NT2/D1 (cell line): ENCODE results near the gene TFAP2E.
A peak's percentile ranks its signal among the peaks of the same experiment; 100 is the strongest.

ENCODE experiments used
- DNase-seq: peaks from one replicate; pipeline ENCODE4 v3.0.0-alpha.2; 2011; ENCODE audit warnings: low read depth, low spot score
- H3K27me3 ChIP-seq: 2 replicates; pipeline ENCODE4 v1.6.0; 2011; ENCODE audit warnings: mild to moderate bottlenecking; ENCODE audit not compliant: insufficient read length, insufficient read depth
- H3K36me3 ChIP-seq: 2 replicates; pipeline ENCODE4 v1.6.1; 2011; ENCODE audit warnings: mild to moderate bottlenecking, low read length, mixed read lengths; ENCODE audit not compliant: insufficient read depth, insufficient read length
- H3K4me1 ChIP-seq: 2 replicates; pipeline ENCODE4 v1.5.1; 2011; ENCODE audit not compliant: insufficient read depth, insufficient read length
- H3K4me3 ChIP-seq: 2 replicates; pipeline ENCODE4 v1.5.1; 2011; ENCODE audit warnings: low read depth; ENCODE audit not compliant: insufficient read length
- H3K9ac ChIP-seq: 2 replicates; pipeline ENCODE4 v1.6.0; 2011; ENCODE audit warnings: low read depth; ENCODE audit not compliant: insufficient read length
- H3K9me3 ChIP-seq: 2 replicates; pipeline ENCODE4 v1.5.1; 2011; ENCODE audit warnings: mild to moderate bottlenecking, low read length; ENCODE audit not compliant: insufficient read depth
- SUZ12 ChIP-seq: IDR thresholded peaks from 2 replicates; pipeline ENCODE4 v1.6.1; 2011; ENCODE audit not compliant: insufficient read length, insufficient read depth; ENCODE audit errors: extremely low read depth
- YY1 ChIP-seq: IDR thresholded peaks from 2 replicates; pipeline ENCODE4 v1.6.1; 2011; ENCODE audit not compliant: insufficient read length, insufficient read depth
- ZNF274 ChIP-seq: IDR thresholded peaks from 2 replicates; pipeline ENCODE4 v1.6.1; 2011; ENCODE audit warnings: mild to moderate bottlenecking, low read depth, low read length

TFAP2E gene

DNA sequence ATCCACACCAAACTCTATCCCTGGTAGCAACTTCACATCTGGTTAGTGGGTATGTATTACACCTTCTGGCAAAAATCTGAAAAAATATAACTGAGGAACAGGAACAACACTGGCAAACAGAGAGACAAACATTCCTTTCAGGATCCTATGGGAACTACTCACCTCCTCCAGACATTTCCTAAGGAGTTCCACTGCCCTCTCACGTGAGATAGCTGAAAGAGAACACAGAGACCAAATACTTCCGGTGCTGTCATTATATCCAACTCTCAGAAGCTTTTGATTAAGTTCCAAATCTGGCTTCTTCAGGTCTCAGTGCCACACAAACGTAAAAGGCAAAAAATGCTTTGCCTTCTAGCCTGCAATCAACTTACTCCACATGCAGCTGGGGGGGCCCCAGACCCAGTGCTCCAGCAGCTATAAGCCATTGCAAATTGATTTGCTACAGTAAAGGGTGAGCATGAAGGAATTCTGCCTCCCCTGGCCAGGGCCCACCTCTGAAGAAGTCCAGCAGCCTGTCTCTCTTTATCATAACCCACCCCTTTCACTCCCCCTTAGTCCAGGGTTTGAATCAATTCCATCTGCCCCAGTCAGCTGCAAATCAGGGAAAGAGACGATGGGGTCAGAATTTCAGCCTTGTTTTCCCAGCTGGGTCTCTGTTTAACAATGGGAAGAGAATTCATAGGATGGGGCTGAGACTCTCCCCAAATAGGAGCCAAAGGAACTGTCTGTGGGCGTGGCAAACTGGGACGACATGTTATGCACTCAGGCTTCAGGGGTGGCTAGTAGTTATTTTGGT is 32.2 kb downstream of the TFAP2E start:
- TF ChIP-seq SUZ12 (no peak), YY1 (no peak), ZNF274 (no peak)
- Histone ChIP-seq H3K9ac (no peak overlapping the region), H3K4me1 (peaks cover 6% of the 10 kb centered on the region), H3K36me3 (peaks cover 73% of the 10 kb centered on the region), H3K4me3 (no peak overlapping the region), H3K9me3 (no peaks in the 10 kb centered on the region), H3K27me3 (no peaks in the 10 kb centered on the region)
- peak; percentile 20 for DNase-seq

DNA sequence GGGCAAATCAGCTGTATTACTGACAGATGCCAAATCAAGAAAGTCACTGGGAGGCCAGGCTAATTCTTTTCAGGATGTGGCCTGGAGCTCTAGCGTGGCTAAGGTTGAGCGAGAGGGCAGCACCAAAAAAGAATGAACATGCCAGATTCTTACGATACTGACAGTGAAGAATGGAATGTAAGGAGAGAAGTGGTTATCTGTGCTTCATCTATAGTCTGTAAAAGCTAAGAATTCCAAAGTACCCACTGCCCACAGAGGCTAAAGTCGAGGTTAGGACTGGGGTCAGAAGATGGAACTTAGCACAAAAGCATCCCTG is 32.7 kb downstream of the TFAP2E start:
- peaks cover 6% of the 10 kb centered on the region for H3K4me1 ChIP-seq
- no peak overlapping the region for H3K9ac ChIP-seq
- H3K36me3 ChIP-seq = peaks cover 73% of the 10 kb centered on the region
- TF ChIP-seq ZNF274 (no peak), YY1 (no peak), SUZ12 (no peak)
- no peak for DNase-seq
- H3K9me3 ChIP-seq = no peaks in the 10 kb centered on the region
- H3K4me3 ChIP-seq = no peak overlapping the region
- no peaks in the 10 kb centered on the region for H3K27me3 ChIP-seq

DNA sequence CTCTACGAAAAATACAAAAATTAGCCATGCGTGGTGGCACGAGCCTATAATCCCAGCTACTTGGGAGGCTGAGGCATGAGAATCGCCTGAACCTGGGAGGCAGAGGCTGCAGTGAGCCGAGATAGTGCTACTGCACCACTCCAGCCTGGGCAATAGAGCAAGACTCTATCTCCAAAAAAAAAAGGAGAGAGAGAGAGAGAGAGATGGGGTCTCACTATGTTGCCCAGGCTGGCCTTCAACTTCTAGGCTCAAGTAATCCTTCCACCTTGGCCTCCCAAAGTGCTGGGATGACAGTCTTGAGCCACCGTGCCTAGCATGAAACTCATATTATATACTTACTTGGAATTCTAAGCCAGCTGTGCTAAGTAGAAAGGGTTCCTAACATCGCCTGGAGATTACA is 38.5 kb downstream of the TFAP2E start:
- no peaks in the 10 kb centered on the region for H3K27me3 ChIP-seq
- TF ChIP-seq YY1 (no peak), SUZ12 (no peak), ZNF274 (no peak)
- H3K4me3 ChIP-seq = no peak overlapping the region
- H3K4me1 ChIP-seq = no peaks in the 10 kb centered on the region
- no peak overlapping the region for H3K9ac ChIP-seq
- no peak for DNase-seq
- H3K9me3 ChIP-seq = no peaks in the 10 kb centered on the region
- peaks cover 76% of the 10 kb centered on the region for H3K36me3 ChIP-seq

DNA sequence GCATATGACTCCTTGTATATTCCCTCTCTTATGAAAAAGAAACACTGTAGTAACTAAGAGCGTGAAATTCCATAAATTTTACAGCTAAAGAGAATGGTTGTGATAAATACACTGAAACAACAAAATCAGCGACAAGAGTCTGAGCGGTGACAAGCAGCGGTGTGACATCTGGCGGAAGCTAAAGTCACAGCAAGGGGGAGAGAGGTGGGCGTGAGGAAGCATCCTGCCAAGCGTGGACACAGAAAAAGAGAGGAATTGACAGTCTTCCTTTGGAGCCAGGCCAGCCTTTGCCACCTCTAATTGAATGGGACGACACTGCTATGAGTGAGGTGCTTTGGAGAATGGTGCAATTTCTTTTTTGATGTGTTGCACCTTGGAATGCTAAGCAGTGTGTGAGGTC is 42.3 kb downstream of the TFAP2E start:
- Histone ChIP-seq H3K9ac (no peak overlapping the region), H3K4me1 (no peaks in the 10 kb centered on the region), H3K4me3 (no peak overlapping the region), H3K27me3 (no peaks in the 10 kb centered on the region), H3K36me3 (peaks cover 82% of the 10 kb centered on the region), H3K9me3 (no peaks in the 10 kb centered on the region)
- TF ChIP-seq YY1 = no peak
- no peak for TF ChIP-seq SUZ12
- no peak for TF ChIP-seq ZNF274
- DNase-seq = no peak

DNA sequence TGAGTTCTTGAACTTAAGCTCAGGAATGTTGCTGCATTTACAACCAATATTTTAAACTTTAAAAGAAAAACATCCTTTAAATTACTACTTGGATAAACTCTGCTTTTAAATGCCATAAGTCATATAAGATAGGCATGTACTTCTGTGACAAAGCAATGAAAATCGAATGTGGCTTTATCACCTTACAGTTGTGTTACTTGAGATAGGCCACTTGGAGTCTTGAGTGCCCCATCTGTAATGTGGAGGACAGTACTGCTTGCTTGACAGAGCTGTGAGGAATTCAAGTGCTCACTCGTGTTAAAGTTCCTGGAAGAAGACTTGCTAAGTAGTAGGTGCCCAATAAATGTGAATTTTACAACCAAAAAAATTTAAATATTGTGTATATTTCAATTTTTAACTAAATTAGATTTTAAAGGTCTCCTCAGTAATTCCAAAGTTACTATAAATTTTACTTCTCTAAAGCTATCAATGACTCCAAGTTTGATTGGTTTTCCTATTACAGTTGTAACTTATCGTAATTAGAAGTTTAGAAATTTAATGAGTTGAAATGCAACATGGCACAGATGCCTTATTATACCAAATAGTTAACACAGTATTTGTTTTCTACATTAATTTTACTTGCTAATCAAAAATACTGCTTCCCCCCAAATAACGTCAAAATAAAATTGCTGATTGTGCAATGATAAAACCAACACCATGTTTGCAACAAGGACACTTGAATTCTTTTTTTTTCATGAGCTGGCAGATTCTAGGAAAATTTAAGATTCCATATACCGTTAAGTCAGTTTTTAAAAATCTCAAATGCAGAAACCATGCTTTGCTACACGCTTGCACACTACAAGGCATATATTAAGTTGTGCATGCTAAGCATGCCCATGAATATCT is 46.4 kb downstream of the TFAP2E start:
- Histone ChIP-seq H3K4me3 (no peak overlapping the region), H3K36me3 (peaks cover 80% of the 10 kb centered on the region), H3K9me3 (no peaks in the 10 kb centered on the region), H3K9ac (no peak overlapping the region), H3K4me1 (peaks cover 5% of the 10 kb centered on the region), H3K27me3 (no peaks in the 10 kb centered on the region)
- TF ChIP-seq YY1 = no peak
- no peak for TF ChIP-seq ZNF274
- TF ChIP-seq SUZ12 = no peak
- DNase-seq = no peak

DNA sequence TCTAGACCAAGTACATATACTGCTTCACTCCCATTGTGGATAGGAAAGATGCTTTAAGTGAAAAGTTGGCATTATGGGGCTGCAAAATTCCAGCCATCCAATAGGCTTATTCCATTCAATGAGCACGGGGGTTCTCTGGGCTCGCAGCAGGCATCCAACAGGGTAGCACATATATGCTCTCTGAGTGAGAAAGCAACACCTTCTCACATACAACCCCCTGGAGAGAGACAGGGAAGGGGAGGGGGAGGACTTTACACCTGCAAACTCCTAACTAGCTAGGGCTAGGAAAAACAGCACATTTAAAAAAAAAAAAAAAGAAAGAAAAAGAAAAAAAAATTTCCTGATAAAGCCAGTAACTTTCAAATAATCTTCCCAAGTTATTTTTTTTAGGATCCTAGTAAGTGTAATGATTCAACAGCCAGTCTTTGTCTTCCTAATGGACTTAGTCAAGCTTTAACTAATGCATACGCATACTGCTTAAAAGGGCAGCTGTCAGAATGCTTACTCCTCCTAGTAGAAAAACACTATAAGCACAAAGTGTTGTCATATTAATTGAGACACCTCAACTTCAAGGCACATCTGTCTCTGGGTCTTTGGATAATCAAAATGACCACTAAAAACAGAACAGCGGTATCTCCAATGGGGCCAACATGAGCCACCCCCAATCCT is 49.5 kb downstream of the TFAP2E start:
- no peak for TF ChIP-seq ZNF274
- no peak for TF ChIP-seq YY1
- TF ChIP-seq SUZ12 = no peak
- Histone ChIP-seq H3K36me3 (peaks cover 77% of the 10 kb centered on the region), H3K27me3 (no peaks in the 10 kb centered on the region), H3K4me1 (peaks cover 5% of the 10 kb centered on the region), H3K9me3 (no peaks in the 10 kb centered on the region), H3K4me3 (no peak overlapping the region), H3K9ac (no peak overlapping the region)
- peak; percentile 42 for DNase-seq

DNA sequence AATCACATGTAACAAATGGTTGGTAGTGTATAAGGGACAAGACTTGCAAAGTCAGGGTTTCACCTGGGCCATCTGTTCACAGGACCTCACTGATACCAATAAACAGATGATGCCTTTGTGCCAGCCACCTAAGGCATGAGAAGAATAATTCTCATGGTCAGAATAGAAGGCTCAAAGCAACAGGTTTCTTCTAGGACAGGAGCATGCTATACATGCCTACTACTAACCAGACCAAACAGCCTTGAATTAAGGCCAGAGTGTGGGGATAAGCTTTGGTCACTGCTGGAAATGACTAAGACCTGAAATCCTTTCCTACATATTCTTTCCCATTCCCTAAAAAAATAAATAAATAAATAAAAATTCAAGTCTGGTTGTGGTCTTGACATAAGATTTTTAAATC is 50.7 kb downstream of the TFAP2E start:
- no peaks in the 10 kb centered on the region for H3K27me3 ChIP-seq
- H3K36me3 ChIP-seq = peaks cover 75% of the 10 kb centered on the region
- peaks cover 5% of the 10 kb centered on the region for H3K4me1 ChIP-seq
- H3K9me3 ChIP-seq = no peaks in the 10 kb centered on the region
- no peak for TF ChIP-seq SUZ12
- TF ChIP-seq YY1 = no peak
- no peak for TF ChIP-seq ZNF274
- no peak overlapping the region for H3K4me3 ChIP-seq
- no peak for DNase-seq
- no peak overlapping the region for H3K9ac ChIP-seq
